H1 (cell line): ENCODE measurements around the gene DVL2. TPM values are rescaled to one million over a fixed set of nuclear protein-coding genes. Genes with fewer than 3 reads are reported as not detected.

ENCODE experiments used
- CBX5 ChIP-seq: fragments of 300-800, 300-1000 bp; sonication (generic); IDR thresholded peaks from 2 replicates; pipeline ENCODE4 v1.7.1; 2016; ENCODE audit warnings: antibody characterized with exemption, low read length, low read depth
- EP300 ChIP-seq, 2 experiments: IDR thresholded peaks; 1 replicate in 1 of 2; 2 replicates in 1 of 2; pipeline ENCODE4 v1.6.1; 2011 to 2012; ENCODE audit warnings: low read depth in 2 of 2, low read length in 2 of 2, mild to moderate bottlenecking in 2 of 2, borderline replicate concordance in 1 of 2, inconsistent platforms in 1 of 2, moderate library complexity in 1 of 2
- GABPA ChIP-seq: IDR thresholded peaks from 2 replicates; pipeline ENCODE4 v1.6.1; 2011; ENCODE audit warnings: mild to moderate bottlenecking, low read length, moderate library complexity, borderline replicate concordance; ENCODE audit not compliant: insufficient read depth
- SP4 ChIP-seq: IDR thresholded peaks from 2 replicates; pipeline ENCODE4 v1.6.1; 2012; ENCODE audit warnings: low read length, inconsistent platforms
- polyA plus RNA-seq, 7 experiments: library from polyadenylated mRNA; depleted of rRNA in 3 of 7; stranded (reverse) in 5 of 7; unstranded in 2 of 7; fragments of >200 nt in 5 of 7; fragments of 200-250 nt in 2 of 7; gene quantifications; 1 replicate in 5 of 7; 2 replicates in 1 of 7; 4 replicates in 1 of 7; pipeline versions ENCODE4 v1.2.1 to v1.2.3, GENCODE V29; 2011 to 2013; ENCODE audit warnings: missing spikeins in 2 of 7, mixed read lengths in 2 of 7
- total RNA-seq: library from RNA; stranded (reverse); fragmentation: NEBNext Ultra II Directional; extraction: Animal tissue kit (Norgen Biotek cat#: 25700); gene quantifications from 2 replicates; pipeline ENCODE4 v1.2.1, GENCODE V29; 2021

The DVL2 gene
- total and polyA plus RNA-seq, 2 of the 8 experiments (the other 6 are each of a cell fraction or from before 2014, with no cell fraction given): 19.0 to 59.6 TPM

DNA sequence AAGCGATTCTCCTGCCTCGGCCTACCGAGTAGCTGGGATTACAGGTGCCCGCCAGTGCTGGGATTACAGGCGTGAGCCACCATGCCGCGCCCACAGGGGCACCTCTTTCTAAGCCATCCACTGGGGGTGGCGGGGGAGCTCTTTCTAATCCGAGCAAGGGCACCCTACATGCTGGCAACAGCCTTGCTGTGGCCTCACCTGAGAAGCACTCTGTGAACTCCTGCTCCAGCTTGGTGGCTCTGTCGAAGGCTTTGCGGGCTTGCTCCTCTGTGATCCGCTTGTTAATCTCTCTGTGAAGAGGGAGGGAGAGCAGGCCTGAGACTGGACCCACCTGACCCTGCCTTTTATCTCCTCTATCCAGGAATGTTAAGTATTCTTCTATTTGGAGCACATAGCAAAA is 43.2 kb downstream of the DVL2 start (continued):
- no peak for TF ChIP-seq EP300 (IDR thresholded peaks at IDR 0.05; ENCODE audit: borderline replicate concordance in 1 of 2, low read depth in 2 of 2, low read length in 2 of 2)
- no peak for TF ChIP-seq GABPA
- no peak for TF ChIP-seq SP4
- TF ChIP-seq CBX5: no peak
